HFF-Myc (cell line): ENCODE results near the gene ATP2C2.

ENCODE experiments used
- DNase-seq: peaks from one replicate; pipeline ENCODE4 v3.0.0-alpha.2; 2011; ENCODE audit warnings: low read depth; ENCODE audit errors: extremely low read depth
- H3K4me3 ChIP-seq: replicated peaks from 2 replicates; pipeline ENCODE4 v1.5.1; 2011; ENCODE audit warnings: low read depth, mild to moderate bottlenecking, control low read depth, low read length
- CTCF ChIP-seq: IDR thresholded peaks from 2 replicates; pipeline ENCODE4 v1.5.1; 2012; ENCODE audit warnings: mild to moderate bottlenecking, low read depth, low read length, control low read depth; ENCODE audit errors: missing control alignments

ATP2C2 gene

GRCh38 chr16:84382396-84382795 lies 14.1 kb downstream of the ATP2C2 start:
- no peak for DNase-seq
- no peak for TF ChIP-seq CTCF
- no peak overlapping the region for H3K4me3 ChIP-seq

- no peak for DNase-seq
- no peak for TF ChIP-seq CTCF
- no peak overlapping the region for H3K4me3 ChIP-seq
Measured at GRCh38 chr16:84383106-84383505, 14.8 kb downstream of the ATP2C2 start.

- no peak for DNase-seq
- H3K4me3 ChIP-seq: no peak overlapping the region
- no peak for TF ChIP-seq CTCF
Measured at GRCh38 chr16:84386047-84386446, 17.7 kb downstream of the ATP2C2 start.

GRCh38 chr16:84387021-84387420 lies 18.7 kb downstream of the ATP2C2 start:
- no peak overlapping the region for H3K4me3 ChIP-seq
- no peak for TF ChIP-seq CTCF
- no peak for DNase-seq

- no peak for DNase-seq
Measured at GRCh38 chr16:84390131-84390785, 21.9 kb downstream of the ATP2C2 start.

GRCh38 chr16:84391151-84392030 lies 23.1 kb downstream of the ATP2C2 start:
- no peak overlapping the region for H3K4me3 ChIP-seq
- TF ChIP-seq CTCF: no peak
- DNase-seq: no peak

More at GRCh38 chr16:84390131-84390785, 21.9 kb downstream of the ATP2C2 start:
- H3K4me3 ChIP-seq: no peak overlapping the region
- TF ChIP-seq CTCF: no peak
